Neutrophil (primary cell): ENCODE data around the gene TNXB.
"Not testable (repeated sequence)": the region's sequence is repeated elsewhere in the genome, so short reads cannot be mapped to it uniquely, and the experiment has no call there.

Source experiments
- H3K27ac ChIP-seq: fragments of 200-600 bp; sonication (generic); 2 replicates; pipeline ENCODE4 v1.5.1; 2016; ENCODE audit warnings: mild to moderate bottlenecking, moderate library complexity
- H3K27me3 ChIP-seq: fragments of 200-600 bp; sonication (generic); 2 replicates; pipeline ENCODE4 v1.6.0; 2016; ENCODE audit warnings: mild to moderate bottlenecking
- H3K36me3 ChIP-seq: fragments of 200-600 bp; sonication (generic); 2 replicates; pipeline ENCODE4 v1.5.1; 2017
- H3K4me1 ChIP-seq, 2 experiments: fragments of 200-600 bp in 1 of 2; sonication (generic) in 1 of 2; 1 replicate in 1 of 2; 2 replicates in 1 of 2; pipeline versions ENCODE4 v1.5.1 to v1.6.1; 2013 to 2016; ENCODE audit warnings: low read depth in 1 of 2, low read length in 1 of 2, mild to moderate bottlenecking in 1 of 2, moderate library complexity in 1 of 2; ENCODE audit not compliant: control insufficient read depth in 1 of 2, insufficient read depth in 1 of 2
- H3K4me3 ChIP-seq, 2 experiments: fragments of 200-600 bp in 1 of 2; sonication (generic) in 1 of 2; 1 replicate in 1 of 2; 2 replicates in 1 of 2; pipeline ENCODE4 v1.5.1; 2013 to 2016; ENCODE audit warnings: low read depth in 1 of 2, low read length in 1 of 2, mild to moderate bottlenecking in 1 of 2, moderate library complexity in 1 of 2
- H3K9me3 ChIP-seq: fragments of 200-600 bp; sonication (generic); 2 replicates; pipeline ENCODE4 v1.5.1; 2016
- TF ChIP-seq, protein P1 (sequence below): fragments of 200-600 bp; sonication (generic); IDR thresholded peaks from 2 replicates; pipeline ENCODE4 v1.5.1; 2016; ENCODE audit warnings: antibody characterized with exemption

TNXB gene

DNA sequence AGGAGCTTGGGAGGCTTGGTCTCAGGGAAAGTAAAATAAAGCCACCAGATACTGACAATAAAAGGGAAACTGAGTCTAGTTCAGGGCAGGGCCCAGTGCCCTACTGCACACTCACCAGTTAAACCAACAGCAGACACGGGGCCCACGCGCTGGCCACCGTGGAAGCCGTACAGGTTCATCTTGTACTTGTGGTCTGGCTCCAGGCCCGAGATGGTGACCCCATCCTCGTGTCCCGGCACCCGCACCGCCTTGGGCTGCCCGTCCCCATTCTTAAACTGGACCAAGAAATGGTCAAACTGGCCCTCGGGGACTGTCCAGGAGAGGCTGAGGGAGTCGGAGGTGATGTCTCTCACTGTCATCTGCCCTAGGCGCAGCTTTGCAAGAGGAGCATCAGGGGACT, 44.4 kb downstream of the TNXB start:
- peaks cover under 1% of the 10 kb centered on the region for H3K27me3 ChIP-seq
- H3K36me3 ChIP-seq, result no peaks in the 10 kb centered on the region
- no peaks in the 10 kb centered on the region for H3K4me1 ChIP-seq
- H3K9me3 ChIP-seq, result no peaks in the 10 kb centered on the region
- H3K4me3 ChIP-seq, result no peak overlapping the region
- H3K27ac ChIP-seq, result no peak overlapping the region
- TF ChIP-seq, protein P1, sequence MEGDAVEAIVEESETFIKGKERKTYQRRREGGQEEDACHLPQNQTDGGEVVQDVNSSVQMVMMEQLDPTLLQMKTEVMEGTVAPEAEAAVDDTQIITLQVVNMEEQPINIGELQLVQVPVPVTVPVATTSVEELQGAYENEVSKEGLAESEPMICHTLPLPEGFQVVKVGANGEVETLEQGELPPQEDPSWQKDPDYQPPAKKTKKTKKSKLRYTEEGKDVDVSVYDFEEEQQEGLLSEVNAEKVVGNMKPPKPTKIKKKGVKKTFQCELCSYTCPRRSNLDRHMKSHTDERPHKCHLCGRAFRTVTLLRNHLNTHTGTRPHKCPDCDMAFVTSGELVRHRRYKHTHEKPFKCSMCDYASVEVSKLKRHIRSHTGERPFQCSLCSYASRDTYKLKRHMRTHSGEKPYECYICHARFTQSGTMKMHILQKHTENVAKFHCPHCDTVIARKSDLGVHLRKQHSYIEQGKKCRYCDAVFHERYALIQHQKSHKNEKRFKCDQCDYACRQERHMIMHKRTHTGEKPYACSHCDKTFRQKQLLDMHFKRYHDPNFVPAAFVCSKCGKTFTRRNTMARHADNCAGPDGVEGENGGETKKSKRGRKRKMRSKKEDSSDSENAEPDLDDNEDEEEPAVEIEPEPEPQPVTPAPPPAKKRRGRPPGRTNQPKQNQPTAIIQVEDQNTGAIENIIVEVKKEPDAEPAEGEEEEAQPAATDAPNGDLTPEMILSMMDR, result no peak

DNA sequence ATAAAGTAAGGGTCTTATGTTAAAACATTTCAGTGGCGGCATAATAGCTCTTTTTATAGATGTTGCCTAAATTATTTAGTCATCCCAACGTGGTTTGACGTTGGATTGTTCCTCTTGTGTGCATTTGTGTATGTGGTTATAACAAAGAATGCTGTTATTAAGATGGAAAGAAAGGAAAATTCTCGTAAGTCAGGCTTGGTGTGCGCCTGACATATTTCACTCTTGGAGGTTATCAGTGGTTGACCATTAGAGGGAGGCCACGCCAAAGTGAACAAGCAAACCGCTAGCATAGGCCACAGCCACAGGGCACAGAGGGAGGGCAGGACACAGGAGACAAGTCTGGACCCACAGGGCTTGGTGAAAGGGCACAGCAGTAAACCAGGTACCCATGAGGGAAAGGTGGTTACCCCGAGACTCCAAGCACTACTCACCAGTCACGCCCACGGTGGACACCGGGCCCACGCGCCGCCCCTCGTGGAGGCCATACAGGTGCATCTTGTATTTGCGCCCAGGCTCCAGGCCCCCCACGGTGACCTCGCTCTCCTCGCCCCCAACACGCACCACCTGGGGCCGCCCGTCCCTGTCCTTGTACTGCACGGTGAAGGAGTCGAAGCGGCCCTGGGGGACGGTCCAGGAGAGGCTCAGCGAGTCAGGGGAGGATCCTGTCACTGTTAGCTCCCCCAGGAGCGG, 48.0 kb downstream of the TNXB start:
- Histone ChIP-seq H3K4me1 (no peaks in the 10 kb centered on the region), H3K27me3 (peaks cover 4% of the 10 kb centered on the region), H3K27ac (no peak overlapping the region), H3K4me3 (no peak overlapping the region), H3K9me3 (no peaks in the 10 kb centered on the region), H3K36me3 (no peaks in the 10 kb centered on the region)
- TF ChIP-seq, protein P1, result no peak

DNA sequence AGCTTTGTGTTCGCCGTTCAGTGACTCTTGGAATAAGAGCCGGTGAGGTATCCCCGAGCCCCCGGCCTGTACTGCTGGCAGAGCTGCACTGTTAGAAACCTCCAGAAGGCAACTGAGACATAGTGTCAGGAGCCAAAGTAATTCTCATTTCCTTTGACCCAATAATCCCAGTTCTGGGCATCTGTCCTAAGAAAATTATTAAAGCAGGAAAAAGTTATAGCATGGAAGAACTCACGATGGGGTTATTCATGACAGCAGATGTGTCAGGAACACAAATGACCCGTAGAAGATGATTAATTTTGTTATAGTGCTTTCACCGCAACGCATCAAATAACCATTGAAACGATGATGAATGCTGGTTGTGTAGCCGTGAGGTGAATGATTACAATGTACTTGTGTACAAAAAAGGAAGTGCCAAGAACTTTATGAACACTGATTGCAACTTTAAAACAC, 50.6 kb downstream of the TNXB start:
- TF ChIP-seq, protein P1, result no peak
- Histone ChIP-seq H3K27ac (no peak overlapping the region), H3K4me3 (no peak overlapping the region), H3K4me1 (no peaks in the 10 kb centered on the region), H3K36me3 (no peaks in the 10 kb centered on the region), H3K9me3 (no peaks in the 10 kb centered on the region), H3K27me3 (peaks cover 4% of the 10 kb centered on the region)

DNA sequence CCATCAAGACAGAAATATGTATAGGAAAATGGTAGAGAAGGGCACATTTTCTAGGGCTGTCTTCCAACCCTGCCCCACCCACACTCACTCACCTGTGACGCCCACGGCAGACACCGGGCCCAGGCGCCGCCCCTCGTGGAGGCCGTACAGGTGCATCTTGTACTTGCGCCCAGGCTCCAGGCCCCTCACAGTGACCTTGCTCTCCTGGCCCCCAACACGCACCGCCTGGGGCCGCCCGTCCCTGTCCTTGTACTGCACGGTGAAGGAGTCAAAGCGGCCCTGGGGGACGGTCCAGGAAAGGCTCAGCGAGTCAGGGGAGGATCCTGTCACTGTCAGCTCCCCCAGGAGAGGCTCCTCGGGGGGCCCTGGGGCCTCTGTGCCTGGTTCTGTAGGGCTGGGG, 51.2 kb downstream of the TNXB start:
- TF ChIP-seq, protein P1, result no peak
- peaks cover 4% of the 10 kb centered on the region for H3K27me3 ChIP-seq
- H3K4me1 ChIP-seq, result no peaks in the 10 kb centered on the region
- H3K4me3 ChIP-seq, result no peak overlapping the region
- H3K27ac ChIP-seq, result no peak overlapping the region
- no peaks in the 10 kb centered on the region for H3K9me3 ChIP-seq
- H3K36me3 ChIP-seq, result no peaks in the 10 kb centered on the region

DNA sequence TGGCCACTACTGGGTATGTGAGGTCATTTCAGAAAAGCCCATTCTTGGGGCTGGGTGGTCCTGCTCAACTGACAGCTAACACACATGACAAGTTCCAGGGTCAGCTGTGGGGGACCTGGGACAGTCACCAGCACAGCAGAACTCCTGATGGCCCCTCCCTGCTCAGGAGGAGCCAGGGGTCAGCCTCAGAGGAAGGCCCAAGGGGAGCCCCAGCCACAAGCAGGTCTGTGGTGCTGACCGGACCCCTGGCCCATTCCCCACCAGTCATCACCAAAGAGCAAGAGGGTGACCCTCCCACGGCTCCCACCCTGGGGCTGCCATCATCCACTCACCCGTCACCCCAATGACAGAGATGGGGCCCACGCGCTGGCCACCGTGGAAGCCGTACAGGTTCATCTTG, 52.9 kb downstream of the TNXB start:
- no peaks in the 10 kb centered on the region for H3K36me3 ChIP-seq
- H3K9me3 ChIP-seq, result no peaks in the 10 kb centered on the region
- peaks cover 4% of the 10 kb centered on the region for H3K27me3 ChIP-seq
- no peak overlapping the region for H3K4me3 ChIP-seq
- H3K4me1 ChIP-seq, result no peaks in the 10 kb centered on the region
- TF ChIP-seq, protein P1, result no peak
- H3K27ac ChIP-seq, result no peak overlapping the region

DNA sequence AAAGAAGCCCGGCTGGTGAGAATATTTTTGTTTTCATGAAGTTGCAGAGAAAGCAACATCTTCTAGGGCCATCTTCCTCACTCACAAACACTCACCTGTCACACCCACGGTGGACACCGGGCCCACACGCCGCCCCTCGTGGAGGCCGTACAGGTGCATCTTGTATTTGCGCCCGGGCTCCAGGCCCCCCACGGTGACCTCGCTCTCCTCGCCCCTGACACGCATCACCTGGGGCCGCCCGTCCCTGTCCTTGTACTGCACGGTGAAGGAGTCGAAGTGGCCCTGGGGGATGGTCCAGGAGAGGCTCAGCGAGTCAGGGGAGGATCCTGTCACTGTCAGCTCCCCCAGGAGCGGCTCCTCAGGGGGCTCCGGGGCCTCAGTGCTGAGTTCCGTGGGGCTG, 53.4 kb downstream of the TNXB start:
- not testable (repeated sequence) for H3K4me1 ChIP-seq, H3K4me3 ChIP-seq, H3K27ac ChIP-seq, H3K36me3 ChIP-seq, H3K27me3 ChIP-seq, H3K9me3 ChIP-seq

DNA sequence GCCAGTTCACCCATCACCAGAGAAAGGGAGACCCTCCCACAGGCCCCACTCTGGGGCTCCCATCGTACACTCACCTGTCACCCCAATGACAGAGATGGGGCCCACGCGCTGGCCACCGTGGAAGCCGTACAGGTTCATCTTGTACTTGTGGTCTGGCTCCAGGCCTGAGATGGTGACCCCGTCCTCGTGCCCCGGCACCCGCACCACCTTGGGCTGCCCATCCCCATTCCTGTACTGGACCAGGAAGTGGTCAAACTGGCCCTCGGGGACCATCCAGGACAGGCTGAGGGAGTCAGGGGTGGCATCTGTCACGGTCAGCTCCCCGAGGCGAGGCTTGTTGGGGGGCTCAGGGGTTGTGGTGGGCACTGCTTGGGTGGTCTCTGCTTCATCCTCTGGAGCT, 55.8 kb downstream of the TNXB start:
- not testable (repeated sequence) for H3K4me3 ChIP-seq, H3K27me3 ChIP-seq, H3K27ac ChIP-seq, H3K9me3 ChIP-seq, H3K36me3 ChIP-seq, H3K4me1 ChIP-seq

DNA sequence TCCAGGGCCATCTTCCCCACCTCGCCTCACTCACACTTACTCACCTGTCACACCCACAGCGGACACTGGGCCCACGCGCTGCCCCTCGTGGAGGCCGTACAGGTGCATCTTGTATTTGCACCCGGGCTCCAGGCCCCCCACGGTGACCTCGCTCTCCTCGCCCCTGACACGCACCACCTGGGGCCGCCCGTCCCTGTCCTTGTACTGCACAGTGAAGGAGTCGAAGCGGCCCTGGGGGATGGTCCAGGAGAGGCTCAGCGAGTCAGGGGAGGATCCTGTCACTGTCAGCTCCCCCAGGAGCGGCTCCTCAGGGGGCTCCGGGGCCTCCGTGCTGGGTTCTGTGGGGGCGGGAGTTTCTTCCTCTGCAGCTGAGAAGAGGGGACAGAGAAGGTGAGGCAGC, 56.5 kb downstream of the TNXB start:
- H3K27ac ChIP-seq, result not testable (repeated sequence)

More for the DNA sequence above, 56.5 kb downstream of the TNXB start:
- not testable (repeated sequence) for H3K27me3 ChIP-seq, H3K9me3 ChIP-seq, H3K4me1 ChIP-seq, H3K4me3 ChIP-seq, H3K36me3 ChIP-seq
